DND-41 (cell line): ENCODE results near the gene CPNE4.

ENCODE experiments used
- ATAC-seq: fragments of 200-7000 bp; cut with Tn5 transposase; 3 replicates; pipeline ENCODE4 v1.9.1; 2021; ENCODE audit warnings: low read depth; ENCODE audit not compliant: insufficient read depth
- DNase-seq: peaks from one replicate; pipeline ENCODE4 v3.0.0-alpha.2; 2020
- H2AFZ ChIP-seq: 2 replicates; pipeline ENCODE4 v1.6.0; 2012; ENCODE audit warnings: low read depth, low read length
- H3K27ac ChIP-seq: 2 replicates; pipeline ENCODE4 v1.5.1; 2012; ENCODE audit warnings: low read length, inconsistent platforms
- H3K27me3 ChIP-seq: fragments of 200-600 bp; sonication (generic); 2 replicates; pipeline ENCODE4 v1.6.0; 2012; ENCODE audit warnings: low read length, mild to moderate bottlenecking, inconsistent platforms; ENCODE audit not compliant: insufficient read depth, poor library complexity
- H3K36me3 ChIP-seq: 2 replicates; pipeline ENCODE4 v1.5.1; 2012; ENCODE audit warnings: low read length, inconsistent platforms; ENCODE audit not compliant: insufficient read depth
- H3K4me1 ChIP-seq: 2 replicates; pipeline ENCODE4 v1.5.1; 2012; ENCODE audit warnings: mild to moderate bottlenecking, low read length; ENCODE audit not compliant: insufficient read depth
- H3K4me2 ChIP-seq: 2 replicates; pipeline ENCODE4 v1.6.0; 2012; ENCODE audit warnings: mild to moderate bottlenecking, moderate library complexity, low read length, inconsistent platforms; ENCODE audit not compliant: insufficient read depth
- H3K4me3 ChIP-seq, 2 experiments: fragments of 200-600 bp in 1 of 2; shearing (Covaris generic) in 1 of 2; 2 replicates each; pipeline ENCODE4 v1.5.1; 2012 to 2016; ENCODE audit warnings: inconsistent platforms in 2 of 2, low read length in 2 of 2, mild to moderate bottlenecking in 2 of 2, low read depth in 1 of 2, moderate library complexity in 1 of 2
- H3K79me2 ChIP-seq: 2 replicates; pipeline ENCODE4 v1.6.0; 2012; ENCODE audit warnings: low read length, inconsistent platforms; ENCODE audit not compliant: insufficient read depth
- H3K9ac ChIP-seq: 2 replicates; pipeline ENCODE4 v1.6.0; 2012; ENCODE audit warnings: low read depth, mild to moderate bottlenecking, inconsistent platforms, low read length, moderate library complexity
- H3K9me3 ChIP-seq: 2 replicates; pipeline ENCODE4 v1.5.1; 2012; ENCODE audit warnings: low read length, moderate library complexity, mild to moderate bottlenecking, inconsistent platforms; ENCODE audit not compliant: insufficient read depth, severe bottlenecking
- H4K20me1 ChIP-seq: 2 replicates; pipeline ENCODE4 v1.6.0; 2012; ENCODE audit warnings: low read length; ENCODE audit not compliant: insufficient read depth
- CTCF ChIP-seq: IDR thresholded peaks from 2 replicates; pipeline ENCODE4 v1.5.1; 2012; ENCODE audit warnings: borderline replicate concordance, low read length, moderate library complexity, mild to moderate bottlenecking; ENCODE audit not compliant: poor library complexity, severe bottlenecking; ENCODE audit errors: extremely low read depth
- EZH2 ChIP-seq: IDR thresholded peaks from 3 replicates; pipeline ENCODE4 v1.6.1; 2012; ENCODE audit warnings: borderline replicate concordance, low read depth, mild to moderate bottlenecking, moderate library complexity, low read length, inconsistent platforms; ENCODE audit not compliant: severe bottlenecking

CPNE4 gene

GRCh38 chr3:131535596-131535995 lies 499.2 kb downstream of the CPNE4 start:
- H3K4me2 ChIP-seq, result no peak overlapping the region
- H3K27me3 ChIP-seq, result peaks cover 5% of the 10 kb centered on the region
- no peaks in the 10 kb centered on the region for H3K4me1 ChIP-seq
- H3K79me2 ChIP-seq, result no peaks in the 10 kb centered on the region
- H4K20me1 ChIP-seq, result no peaks in the 10 kb centered on the region
- H3K36me3 ChIP-seq, result no peaks in the 10 kb centered on the region
- H3K9me3 ChIP-seq, result no peaks in the 10 kb centered on the region
- H3K4me3 ChIP-seq, result no peak overlapping the region
- no peak overlapping the region for H3K9ac ChIP-seq
- H2AFZ ChIP-seq, result no peak overlapping the region
- TF ChIP-seq CTCF, result no peak
- TF ChIP-seq EZH2, result no peak
- no peak for DNase-seq
- no peak for ATAC-seq
- H3K27ac ChIP-seq, result no peak overlapping the region

- H3K4me1 ChIP-seq, result no peaks in the 10 kb centered on the region
- H3K36me3 ChIP-seq, result no peaks in the 10 kb centered on the region
- no peak overlapping the region for H2AFZ ChIP-seq
- H3K4me3 ChIP-seq, result no peak overlapping the region
- H3K27me3 ChIP-seq, result peaks cover 5% of the 10 kb centered on the region
- DNase-seq (no peak), ATAC-seq (no peak)
- no peaks in the 10 kb centered on the region for H4K20me1 ChIP-seq
- H3K4me2 ChIP-seq, result no peak overlapping the region
- no peak overlapping the region for H3K9ac ChIP-seq
- no peaks in the 10 kb centered on the region for H3K9me3 ChIP-seq
- no peaks in the 10 kb centered on the region for H3K79me2 ChIP-seq
- H3K27ac ChIP-seq, result no peak overlapping the region
- TF ChIP-seq CTCF (no peak), EZH2 (no peak)
These were observed 499.7 kb downstream of the CPNE4 start for GRCh38 chr3:131535131-131535530.

DNA sequence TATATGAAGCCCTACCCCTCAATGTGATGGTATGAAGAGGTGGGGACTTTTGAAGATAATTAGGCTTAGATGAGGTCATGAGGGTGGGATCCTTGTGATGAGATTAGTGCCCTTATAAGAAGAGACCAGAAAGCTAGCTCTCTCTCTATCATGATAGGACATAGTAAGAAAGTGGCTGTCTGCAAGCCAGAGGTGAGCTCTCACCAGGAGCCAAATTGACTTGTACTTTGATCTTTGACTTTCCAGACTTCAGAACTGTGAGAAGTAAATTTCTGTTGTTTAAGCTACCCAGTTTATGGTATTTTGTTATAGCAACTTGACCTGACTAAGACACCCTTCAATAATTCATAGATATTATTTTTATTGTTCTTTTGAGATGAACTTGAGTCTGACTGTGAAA lies 502.2 kb downstream of the CPNE4 start:
- Histone ChIP-seq H3K9me3 (no peaks in the 10 kb centered on the region), H3K79me2 (no peaks in the 10 kb centered on the region), H3K4me1 (no peaks in the 10 kb centered on the region), H3K27ac (no peak overlapping the region), H3K27me3 (peaks cover 9% of the 10 kb centered on the region), H3K4me3 (no peak overlapping the region), H3K4me2 (no peak overlapping the region), H3K9ac (no peak overlapping the region), H4K20me1 (no peaks in the 10 kb centered on the region), H3K36me3 (no peaks in the 10 kb centered on the region), H2AFZ (no peak overlapping the region)
- TF ChIP-seq EZH2 (no peak), CTCF (no peak)
- ATAC-seq (no peak), DNase-seq (no peak)

DNA sequence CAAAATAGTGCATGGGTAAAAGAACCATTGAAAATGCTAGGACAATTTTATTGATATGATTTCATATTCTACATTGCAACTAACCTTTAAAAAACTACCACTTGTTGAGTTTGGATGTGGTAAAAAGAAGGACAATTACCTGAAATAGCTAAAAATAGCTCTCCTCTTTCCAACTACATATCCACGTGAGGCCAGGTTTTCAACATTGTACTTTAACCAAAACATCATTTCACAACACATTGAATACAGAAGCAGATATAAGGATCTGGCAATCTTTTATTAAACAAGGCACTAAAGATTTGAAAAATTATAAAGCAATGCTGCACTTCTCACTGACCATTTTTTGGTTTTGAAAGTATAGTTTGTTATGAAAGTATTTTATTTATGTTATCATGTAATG lies 504.0 kb downstream of the CPNE4 start:
- H3K4me2 ChIP-seq, result no peak overlapping the region

More for the DNA sequence above, 504.0 kb downstream of the CPNE4 start:
- H3K9ac ChIP-seq, result no peak overlapping the region
- no peak overlapping the region for H3K4me3 ChIP-seq
- DNase-seq (no peak), ATAC-seq (no peak)
- no peaks in the 10 kb centered on the region for H4K20me1 ChIP-seq
- H3K27me3 ChIP-seq, result peaks cover 9% of the 10 kb centered on the region
- TF ChIP-seq EZH2 (no peak), CTCF (no peak)
- H3K27ac ChIP-seq, result no peak overlapping the region
- no peaks in the 10 kb centered on the region for H3K9me3 ChIP-seq
- H3K79me2 ChIP-seq, result no peaks in the 10 kb centered on the region
- no peaks in the 10 kb centered on the region for H3K36me3 ChIP-seq
- H2AFZ ChIP-seq, result no peak overlapping the region
- no peaks in the 10 kb centered on the region for H3K4me1 ChIP-seq
